HepG2 (cell line): ENCODE measurements around the gene ZNF383. TPM values are rescaled to one million over a fixed set of nuclear protein-coding genes. Genes with fewer than 3 reads are reported as not detected.

Experiments used
- ATAC-seq: fragments of 200-7000 bp; cut with Tn5 transposase; 3 replicates; pipeline ENCODE4 v1.9.1; 2020; ENCODE audit warnings: mild to moderate bottlenecking, moderate library complexity
- BruUV-seq: library from RNA; stranded (reverse); fragments of 400-500 nt; replicated peaks from 2 replicates; lab custom pipeline; 2021; lab: Mats Ljungman, UMichigan
- CTCF ChIA-PET: fragments of 300-600 bp; formaldehyde crosslinking; extraction: SDS; loops from one replicate; lab custom pipeline; 2021; ENCODE audit warnings: low total read pairs, inconsistent platforms, low intra/inter-chr PET ratio; lab: Yijun Ruan, JAX
- POLR2A ChIA-PET: fragments of 350-600 bp; sonication (Branson Sonifier 250); formaldehyde crosslinking; loops from one replicate; lab custom pipeline; 2020; ENCODE audit warnings: antibody characterized with exemption, inconsistent platforms; lab: Yijun Ruan, JAX
- DNase-seq: peaks from one replicate; pipeline ENCODE4 v3.0.0-alpha.2; 2015; ENCODE audit warnings: low spot score
- FAIRE-seq: peaks from 3 replicates; lab custom pipeline; 2011; peaks lifted over from hg19 to GRCh38; lab: Jason Lieb, UNC
- H2AFZ ChIP-seq: one replicate; pipeline ENCODE4 v1.6.1; 2011; ENCODE audit warnings: low read length, inconsistent platforms
- H3K27ac ChIP-seq: fragments of 300-600 bp; 3 replicates; pipeline ENCODE4 v1.8.0; 2011; ENCODE audit warnings: mixed run types, mild to moderate bottlenecking, mixed read lengths, low read length, inconsistent platforms; ENCODE audit not compliant: insufficient read depth; ENCODE audit errors: extremely low read length
- H3K27me3 ChIP-seq, 2 experiments: fragments of 200-600 bp in 1 of 2; 2 replicates in 1 of 2; 3 replicates in 1 of 2; pipeline versions ENCODE4 v1.6.0 to v1.8.0; 2011; ENCODE audit warnings: low read length in 2 of 2, mild to moderate bottlenecking in 2 of 2, moderate library complexity in 2 of 2, inconsistent platforms in 1 of 2; ENCODE audit not compliant: insufficient read depth in 2 of 2, control insufficient read depth in 1 of 2
- H3K36me3 ChIP-seq, 2 experiments: fragments of 200-600 bp in 1 of 2; replicated peaks in 1 of 2; 2 replicates in 1 of 2; 3 replicates in 1 of 2; pipeline versions ENCODE4 v1.5.1 to v1.8.0; 2011; ENCODE audit warnings: low read length in 2 of 2, inconsistent platforms in 1 of 2; ENCODE audit not compliant: insufficient read depth in 2 of 2, control insufficient read depth in 1 of 2
- H3K4me1 ChIP-seq: 2 replicates; pipeline ENCODE4 v1.5.1; 2012; ENCODE audit warnings: low read length, inconsistent platforms; ENCODE audit not compliant: insufficient read depth
- H3K4me2 ChIP-seq: 2 replicates; pipeline ENCODE4 v1.6.0; 2011; ENCODE audit warnings: low read depth, low read length, inconsistent platforms
- H3K4me3 ChIP-seq, 3 experiments: fragments of 200-600 bp in 1 of 3; sonication (generic), shearing (Covaris generic) in 1 of 3; replicated peaks in 1 of 3; 2 replicates each; pipeline ENCODE4 v1.5.1; 2011 to 2016; ENCODE audit warnings: low read length in 3 of 3, inconsistent platforms in 2 of 3, low read depth in 2 of 3, mild to moderate bottlenecking in 2 of 3, control low read depth in 1 of 3, mixed read lengths in 1 of 3; ENCODE audit not compliant: insufficient read depth in 1 of 3
- H3K79me2 ChIP-seq: one replicate; pipeline ENCODE4 v1.6.1; 2011; ENCODE audit warnings: low read length, inconsistent platforms; ENCODE audit not compliant: insufficient read depth
- H3K9ac ChIP-seq: 2 replicates; pipeline ENCODE4 v1.6.0; 2011; ENCODE audit warnings: mild to moderate bottlenecking, low read depth, low read length, inconsistent platforms; ENCODE audit not compliant: insufficient read depth
- H3K9me3 ChIP-seq: 2 replicates; pipeline ENCODE4 v1.5.1; 2012; ENCODE audit warnings: mild to moderate bottlenecking, low read length
- H4K20me1 ChIP-seq: 2 replicates; pipeline ENCODE4 v1.6.0; 2011; ENCODE audit warnings: inconsistent platforms, mild to moderate bottlenecking, low read length, moderate library complexity; ENCODE audit not compliant: insufficient read depth
- BCL6 ChIP-seq: IDR thresholded peaks from 2 replicates; pipeline ENCODE4 v1.6.1; 2016; ENCODE audit warnings: missing genetic modification reagents, missing compliant biosample characterization
- GATAD1 ChIP-seq: IDR thresholded peaks from 2 replicates; pipeline ENCODE4 v1.6.1; 2016; ENCODE audit warnings: missing genetic modification reagents, missing compliant biosample characterization
- GLI4 ChIP-seq: sonication (generic); formaldehyde crosslinking; IDR thresholded peaks from 2 replicates; pipeline ENCODE4 v1.5.1; 2020; ENCODE audit warnings: missing genetic modification reagents, mild to moderate bottlenecking, moderate library complexity, borderline replicate concordance
- KMT2B ChIP-seq: IDR thresholded peaks from 2 replicates; pipeline ENCODE4 v1.6.1; 2016; ENCODE audit warnings: missing genetic modification reagents, missing compliant biosample characterization
- MED13 ChIP-seq: sonication (generic); formaldehyde crosslinking; IDR thresholded peaks from 2 replicates; pipeline ENCODE4 v1.5.0; 2020; ENCODE audit warnings: missing genetic modification reagents
- PHF8 ChIP-seq: sonication (generic); formaldehyde crosslinking; IDR thresholded peaks from 2 replicates; pipeline ENCODE4 v1.5.0; 2020; ENCODE audit warnings: missing genetic modification reagents
- RNF219 ChIP-seq: sonication (generic); formaldehyde crosslinking; IDR thresholded peaks from 2 replicates; pipeline ENCODE4 v1.5.0; 2020; ENCODE audit warnings: mild to moderate bottlenecking, missing genetic modification reagents
- RXRB ChIP-seq: IDR thresholded peaks from 2 replicates; pipeline ENCODE4 v1.6.1; 2016; ENCODE audit warnings: borderline replicate concordance, missing genetic modification reagents, missing compliant biosample characterization
- SIN3B ChIP-seq: fragments of 150-350 bp; IDR thresholded peaks from 2 replicates; pipeline ENCODE4 v1.6.1; 2014; ENCODE audit warnings: low read length
- SIX4 ChIP-seq: sonication (generic); formaldehyde crosslinking; IDR thresholded peaks from 2 replicates; pipeline ENCODE4 v1.4.0; 2020; ENCODE audit warnings: missing genetic modification reagents
- ZC3H4 ChIP-seq: sonication (generic); formaldehyde crosslinking; IDR thresholded peaks from 2 replicates; pipeline ENCODE4 v1.4.0; 2020; ENCODE audit warnings: missing genetic modification reagents, borderline replicate concordance
- ZFYVE20 ChIP-seq: sonication (generic); formaldehyde crosslinking; IDR thresholded peaks from 2 replicates; pipeline ENCODE4 v1.8.0; 2023; ENCODE audit warnings: low read depth, mild to moderate bottlenecking, moderate library complexity, missing genetic modification reagents, borderline replicate concordance
- ZNF337 ChIP-seq: sonication (generic); formaldehyde crosslinking; IDR thresholded peaks from 2 replicates; pipeline ENCODE4 v1.5.1; 2020; ENCODE audit warnings: missing genetic modification reagents, low read depth, mild to moderate bottlenecking, borderline replicate concordance
- ZNF460 ChIP-seq: sonication (generic); formaldehyde crosslinking; IDR thresholded peaks from 2 replicates; pipeline ENCODE4 v1.5.1; 2020; ENCODE audit warnings: missing genetic modification reagents, mild to moderate bottlenecking, borderline replicate concordance
- WGBS: methylation state at CpG from one replicate; pipeline ENCODE4 v1.1.6; 2017; ENCODE audit warnings: low lambda C conversion rate; 5-methylcytosine and 5-hydroxymethylcytosine counted together
- in situ Hi-C: cut with HindIII; loops from 2 replicates; pipeline ENCODE4 v1.10.0; 2017; ENCODE audit warnings: low pct_unique_long_range_greater_than_20kb; ENCODE audit not compliant: extremely low pct_ligation_motif_present
- intact Hi-C: fragments of 100-400 bp; cut with micrococcal nuclease; formaldehyde crosslinking; loops from one replicate; pipeline ENCODE4 v1.10.0; 2022; ENCODE audit not compliant: unreplicated experiment
- polyA plus RNA-seq, 8 experiments: library from polyadenylated mRNA; depleted of rRNA in 3 of 8; stranded (reverse) in 7 of 8; unstranded in 1 of 8; fragments of >200 nt; fragmentation: Illumina TruSeq in 4 of 8; extraction: Trizol in 4 of 8; gene quantifications; 2 replicates each; pipeline versions ENCODE4 v1.2.1 to v1.2.3, GENCODE V29; 2011 to 2016; ENCODE audit warnings: low read depth in 4 of 8, missing spikeins in 1 of 8, mixed read lengths in 1 of 8; ENCODE audit not compliant: insufficient read depth in 1 of 8
- total RNA-seq, 5 experiments: library from RNA; depleted of rRNA; stranded (reverse); fragments of >200 nt; fragmentation: Illumina TruSeq; extraction: Trizol; gene quantifications; 2 replicates each; pipeline ENCODE4 v1.2.3, GENCODE V29; 2016; ENCODE audit warnings: low read depth in 1 of 5
- TF ChIP-seq, protein P1 (sequence below): sonication (generic); formaldehyde crosslinking; IDR thresholded peaks from 2 replicates; pipeline ENCODE4 v1.4.0; 2020; ENCODE audit warnings: missing genetic modification reagents, mild to moderate bottlenecking, borderline replicate concordance
- TF ChIP-seq, protein P2 (sequence below): sonication (generic); formaldehyde crosslinking; IDR thresholded peaks from 2 replicates; pipeline ENCODE4 v1.8.1; 2023; ENCODE audit warnings: missing genetic modification reagents, inconsistent platforms, borderline replicate concordance
- TF ChIP-seq, protein P3 (sequence below): sonication (generic); formaldehyde crosslinking; IDR thresholded peaks from 2 replicates; pipeline ENCODE4 v1.4.0; 2020; ENCODE audit warnings: missing genetic modification reagents

The ZNF383 gene
- total and polyA plus RNA-seq, 2 of the 13 experiments (the other 11 are each of a cell fraction or from before 2014, with no cell fraction given) = 2.6 to 4.1 TPM

- Histone ChIP-seq H3K27ac (peak within 1 kb of the TSS; percentile 54), H3K4me2 (peak within 1 kb of the TSS; percentile 78), H3K79me2 (no peaks in the 10 kb centered on the region), H3K4me3 (peak within 1 kb of the TSS; percentile 64 to 95 (median 82)), H3K27me3 (no peaks in the 10 kb centered on the region; a peak in 1 of 5 replicates), H3K9me3 (peaks cover 30% of the 10 kb centered on the region), H3K36me3 (peaks cover 0 to 4% of the 10 kb centered on the region in 2 experiments; a peak in 2 of 5 replicates), H3K4me1 (no peaks in the 10 kb centered on the region; the same call in 1 of the 2 replicates), H4K20me1 (no peaks in the 10 kb centered on the region), H2AFZ (peak within 1 kb of the TSS; percentile 99), H3K9ac (peak within 1 kb of the TSS; percentile 81)
- peak; percentile 97 for DNase-seq
- TSS peak; percentile 69 for BruUV-seq
- in situ Hi-C loops (no loop called here), intact Hi-C loops (loop anchor here (1.0 kb wide), 2 partner anchors 45 to 94 kb away; partner anchors contain the start of gene ZNF420)
- WGBS = 6% methylated on average over 15 of the region's 30 CpGs
- peak; percentile 99 for ATAC-seq
- ChIA-PET POLR2A (interaction anchor here (1.1 to 1.7 kb wide), 2 partner anchors 45 to 94 kb away, joined by 4 to 6 read pairs; partner anchors contain the start of genes ZNF383 and ZNF420), CTCF (no interaction called here)
- FAIRE-seq = peak; percentile 97
- TF ChIP-seq, protein P1, sequence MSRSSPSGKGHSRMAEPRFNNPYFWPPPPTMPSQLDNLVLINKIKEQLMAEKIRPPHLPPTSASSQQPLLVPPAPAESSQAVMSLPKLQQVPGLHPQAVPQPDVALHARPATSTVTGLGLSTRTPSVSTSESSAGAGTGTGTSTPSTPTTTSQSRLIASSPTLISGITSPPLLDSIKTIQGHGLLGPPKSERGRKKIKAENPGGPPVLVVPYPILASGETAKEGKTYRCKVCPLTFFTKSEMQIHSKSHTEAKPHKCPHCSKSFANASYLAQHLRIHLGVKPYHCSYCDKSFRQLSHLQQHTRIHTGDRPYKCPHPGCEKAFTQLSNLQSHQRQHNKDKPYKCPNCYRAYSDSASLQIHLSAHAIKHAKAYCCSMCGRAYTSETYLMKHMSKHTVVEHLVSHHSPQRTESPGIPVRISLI (CRISPR knock-in tag) = peak; percentile 36; the same call in 1 of the 2 replicates
- TF ChIP-seq BCL6 (CRISPR knock-in tag) (peak; percentile 75), GLI4 (CRISPR knock-in tag) (0 out of 2 replicates have a peak, but pooled peaks have one; percentile 31), GATAD1 (CRISPR knock-in tag) (peak; percentile 82), RXRB (CRISPR knock-in tag) (peak; percentile 25; the same call in 1 of the 2 replicates), SIX4 (CRISPR knock-in tag) (no peak), RNF219 (CRISPR knock-in tag) (no peak), PHF8 (CRISPR knock-in tag) (peak; percentile 71), KMT2B (CRISPR knock-in tag) (peak; percentile 80), ZFYVE20 (no peak), MED13 (CRISPR knock-in tag) (no peak), ZNF460 (CRISPR knock-in tag) (no peak), ZNF337 (CRISPR knock-in tag) (no peak), ZC3H4 (CRISPR knock-in tag) (no peak), SIN3B (no peak)
- TF ChIP-seq, protein P2, sequence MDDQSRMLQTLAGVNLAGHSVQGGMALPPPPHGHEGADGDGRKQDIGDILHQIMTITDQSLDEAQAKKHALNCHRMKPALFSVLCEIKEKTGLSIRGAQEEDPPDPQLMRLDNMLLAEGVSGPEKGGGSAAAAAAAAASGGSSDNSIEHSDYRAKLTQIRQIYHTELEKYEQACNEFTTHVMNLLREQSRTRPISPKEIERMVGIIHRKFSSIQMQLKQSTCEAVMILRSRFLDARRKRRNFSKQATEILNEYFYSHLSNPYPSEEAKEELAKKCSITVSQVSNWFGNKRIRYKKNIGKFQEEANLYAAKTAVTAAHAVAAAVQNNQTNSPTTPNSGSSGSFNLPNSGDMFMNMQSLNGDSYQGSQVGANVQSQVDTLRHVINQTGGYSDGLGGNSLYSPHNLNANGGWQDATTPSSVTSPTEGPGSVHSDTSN (CRISPR knock-in tag) = no peak
- TF ChIP-seq, protein P3, sequence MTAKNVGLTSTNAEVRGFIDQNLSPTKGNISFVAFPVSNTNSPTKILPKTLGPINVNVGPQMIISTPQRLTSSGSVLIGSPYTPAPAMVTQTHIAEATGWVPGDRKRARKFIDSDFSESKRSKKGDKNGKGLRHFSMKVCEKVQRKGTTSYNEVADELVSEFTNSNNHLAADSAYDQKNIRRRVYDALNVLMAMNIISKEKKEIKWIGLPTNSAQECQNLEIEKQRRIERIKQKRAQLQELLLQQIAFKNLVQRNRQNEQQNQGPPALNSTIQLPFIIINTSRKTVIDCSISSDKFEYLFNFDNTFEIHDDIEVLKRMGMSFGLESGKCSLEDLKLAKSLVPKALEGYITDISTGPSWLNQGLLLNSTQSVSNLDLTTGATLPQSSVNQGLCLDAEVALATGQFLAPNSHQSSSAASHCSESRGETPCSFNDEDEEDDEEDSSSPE (CRISPR knock-in tag) = peak; percentile 24
These were observed 45.3 kb upstream of the ZNF383 start, which contains the start of gene ZNF585A for GRCh38 chr19:37172368-37173366. Gene ZNF585A, minus strand, starts transcription at chr19:37172695. Its CDS starts 2,785 bp downstream, at chr19:37169910.
